NOMO-1 treated with DMSO at 0.1 percent for 48 hours (cell line): ENCODE data around the gene GPC2.
"Not testable (repeated sequence)": the region's sequence is repeated elsewhere in the genome, so short reads cannot be mapped to it uniquely, and the experiment has no call there.

Source experiments
- DNase-seq: peaks from one replicate; lab custom pipeline; 2025; ENCODE audit not compliant: unreplicated experiment; lab: John Stamatoyannopoulos, UW

The GPC2 gene

DNA sequence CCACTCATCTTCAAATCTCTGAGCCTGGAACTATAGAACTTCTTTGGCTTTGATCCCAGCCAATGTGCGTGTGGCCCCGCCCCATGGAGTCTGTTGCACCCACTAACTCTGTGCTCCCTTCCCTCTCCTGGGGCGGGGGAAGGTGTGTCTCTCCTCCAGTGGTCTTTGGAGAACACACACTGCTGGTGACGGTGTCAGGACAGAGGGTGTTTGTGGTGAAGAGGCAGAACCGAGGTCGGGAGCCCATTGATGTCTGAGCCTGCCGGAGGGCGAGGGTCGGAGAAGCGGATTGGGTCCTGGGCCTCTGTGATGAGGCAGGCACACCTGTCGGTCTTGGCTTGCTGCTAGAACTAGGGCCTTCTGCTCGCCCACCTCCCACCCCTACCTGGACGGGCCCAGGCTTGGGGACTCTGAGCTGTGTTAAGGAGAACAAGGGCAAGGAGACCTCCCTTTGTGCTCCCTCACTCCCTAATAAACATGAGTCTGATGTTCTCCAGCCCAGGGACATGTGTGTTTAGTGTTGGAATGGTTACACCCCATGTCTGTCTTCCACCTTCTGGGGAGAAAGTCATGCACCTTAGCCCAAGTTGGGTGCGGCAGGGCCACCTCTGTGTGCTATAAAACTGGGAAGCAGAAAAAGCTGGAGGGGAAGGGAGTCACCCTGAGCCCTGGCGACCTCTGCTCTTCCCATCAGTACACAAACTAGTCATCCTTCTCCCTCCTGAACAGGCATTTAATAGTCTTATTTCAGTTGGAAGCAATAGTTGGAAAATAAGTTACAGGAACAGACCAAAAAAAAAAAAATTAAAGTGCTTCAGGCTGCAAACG, 23.3 kb downstream of the GPC2 start:
- no peak for DNase-seq

DNA sequence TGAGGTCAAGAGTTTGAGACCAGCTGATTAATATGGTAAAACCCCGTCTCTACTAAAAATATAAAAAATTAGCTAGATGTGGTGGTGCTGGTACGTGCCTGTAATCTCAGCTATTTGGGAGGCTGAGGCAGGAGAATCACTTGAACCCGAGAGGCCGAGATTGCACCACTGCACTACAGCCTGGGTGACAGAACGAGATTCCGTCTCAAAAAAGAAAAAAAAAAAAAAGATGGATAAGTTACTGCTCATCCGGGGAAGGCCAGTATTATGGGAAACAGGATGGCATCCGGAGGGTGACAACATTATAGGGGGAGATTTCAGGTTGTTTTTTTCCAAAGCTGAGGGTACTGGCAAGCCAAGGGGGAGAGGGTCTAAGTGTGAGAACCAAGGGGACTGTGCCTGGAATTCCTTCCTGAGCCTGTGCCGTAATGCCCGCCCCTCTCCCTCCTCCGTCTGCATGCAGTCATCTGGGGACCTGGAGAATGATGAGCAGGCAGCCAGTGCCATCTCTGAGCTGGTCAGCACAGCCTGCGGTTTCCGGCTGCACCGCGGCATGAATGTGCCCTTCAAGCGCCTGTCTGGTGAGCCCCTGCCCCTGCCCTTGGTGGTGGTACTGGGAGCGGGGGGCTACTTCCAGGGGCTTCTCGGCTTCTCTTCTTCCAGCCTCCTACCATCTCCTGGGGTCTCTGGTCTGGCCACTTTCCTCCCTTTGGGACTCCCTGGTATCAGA, 24.1 kb downstream of the GPC2 start:
- no peak for DNase-seq

GRCh38 chr7:100152404-100152803, 24.8 kb downstream of the GPC2 start:
- DNase-seq: peak; percentile 98

DNA sequence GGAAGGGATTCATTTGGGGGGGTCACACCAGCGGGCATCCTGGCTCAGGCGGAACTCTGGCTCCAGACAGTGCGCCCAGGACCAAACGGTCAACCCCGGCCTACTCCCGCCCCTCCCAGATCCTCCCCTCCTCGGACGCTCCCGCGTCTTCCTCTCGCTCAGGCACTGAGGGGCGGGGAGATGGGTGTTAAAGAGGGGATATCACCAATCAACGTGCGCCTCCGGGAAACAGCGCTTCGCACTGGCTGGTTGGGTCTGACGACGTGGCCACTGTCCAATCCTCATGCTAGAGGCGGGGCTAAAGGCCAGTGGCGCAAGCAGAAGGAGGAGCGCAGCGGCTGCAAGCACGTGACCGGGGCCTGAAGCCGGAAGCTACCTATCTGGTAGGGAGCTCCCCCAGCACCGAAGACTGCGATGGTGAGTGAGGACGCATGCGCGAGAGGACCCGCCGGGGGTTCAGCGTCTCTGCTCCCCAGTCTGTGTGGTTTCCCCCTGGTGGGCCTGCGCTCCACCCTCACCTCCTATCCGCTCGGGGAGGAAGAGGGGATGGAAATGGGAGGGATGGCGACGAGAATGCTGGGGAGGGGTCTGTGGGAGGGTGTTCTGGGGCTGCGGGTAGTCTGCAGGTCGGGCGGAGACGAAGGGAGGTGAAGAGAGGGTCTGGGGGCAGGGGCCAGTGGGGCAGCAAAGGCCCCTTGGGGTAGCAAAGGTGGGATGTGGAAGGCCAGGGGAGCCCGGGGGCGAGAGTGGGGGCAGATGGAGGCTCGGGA, 28.4 kb downstream of the GPC2 start, which contains the start of gene LAMTOR4:
Gene LAMTOR4 (plus strand): TSS at position 360 of the 770 bp plus-strand sequence. CDS start 55 bp downstream, at position 415.
- DNase-seq: peak; percentile 100

DNA sequence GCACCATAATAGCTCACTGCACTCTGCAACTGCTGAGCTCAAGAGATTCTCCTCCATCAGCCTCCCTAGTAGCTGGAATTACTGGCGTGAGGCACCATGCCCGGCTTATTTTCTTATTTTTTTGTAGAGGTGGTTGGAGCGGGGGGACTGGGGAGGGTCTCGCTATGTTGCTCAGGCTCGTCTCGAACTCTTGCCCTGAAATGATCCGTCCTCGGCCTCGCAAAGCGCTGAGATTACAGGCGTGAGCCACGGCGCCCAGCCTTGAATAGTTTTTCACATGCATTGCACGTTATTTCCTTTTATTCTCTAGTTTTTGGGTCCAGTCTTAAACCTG, 29.0 kb downstream of the GPC2 start:
- DNase-seq: no peak

DNA sequence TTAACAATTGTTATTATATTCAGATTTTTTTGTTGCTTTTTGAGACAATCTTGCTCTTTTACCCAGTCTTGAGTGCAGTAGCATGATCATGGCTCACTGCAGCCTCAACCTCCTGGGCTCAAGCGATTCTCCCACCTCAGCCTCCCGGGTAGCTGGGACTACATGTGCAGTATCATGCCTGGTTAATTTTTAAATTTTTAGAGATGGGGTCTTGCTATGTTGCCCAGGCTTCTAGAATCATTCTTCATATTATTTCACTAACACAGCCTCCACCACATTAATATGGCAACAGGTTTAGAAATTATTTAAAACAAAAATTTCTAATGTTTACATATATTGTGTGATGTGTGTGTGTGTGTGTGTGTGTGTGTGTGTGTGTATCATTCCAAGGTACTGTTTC, 29.9 kb downstream of the GPC2 start:
- no peak for DNase-seq

DNA sequence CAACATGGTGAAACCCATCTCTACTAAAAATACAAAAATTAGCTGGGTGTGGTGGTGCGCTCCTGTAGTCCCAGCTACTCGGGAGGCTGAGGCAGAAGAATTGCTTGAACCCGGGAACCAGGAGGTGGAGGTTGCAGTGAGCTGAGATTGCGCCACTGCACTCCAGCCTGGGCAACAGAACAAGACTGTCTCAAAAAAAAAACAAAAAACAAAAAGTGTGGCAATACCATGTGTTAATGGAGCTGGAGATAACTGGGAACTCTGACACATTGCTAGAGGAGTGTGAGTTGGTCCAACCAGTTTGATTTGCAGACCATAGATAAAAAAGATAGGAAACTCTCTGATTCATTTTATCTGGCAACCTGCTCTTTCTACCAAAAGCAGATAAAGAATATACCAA, 30.8 kb downstream of the GPC2 start:
- not testable (repeated sequence) for DNase-seq

- no peak for DNase-seq
Measured at GRCh38 chr7:100142461-100142860, 34.7 kb downstream of the GPC2 start.

GRCh38 chr7:100141555-100141949, 35.6 kb downstream of the GPC2 start:
- peak; percentile 94 for DNase-seq

GRCh38 chr7:100137851-100138760, 39.1 kb downstream of the GPC2 start:
- DNase-seq: no peak

GRCh38 chr7:100132697-100133151, 44.5 kb downstream of the GPC2 start:
- DNase-seq: peak; percentile 82

DNA sequence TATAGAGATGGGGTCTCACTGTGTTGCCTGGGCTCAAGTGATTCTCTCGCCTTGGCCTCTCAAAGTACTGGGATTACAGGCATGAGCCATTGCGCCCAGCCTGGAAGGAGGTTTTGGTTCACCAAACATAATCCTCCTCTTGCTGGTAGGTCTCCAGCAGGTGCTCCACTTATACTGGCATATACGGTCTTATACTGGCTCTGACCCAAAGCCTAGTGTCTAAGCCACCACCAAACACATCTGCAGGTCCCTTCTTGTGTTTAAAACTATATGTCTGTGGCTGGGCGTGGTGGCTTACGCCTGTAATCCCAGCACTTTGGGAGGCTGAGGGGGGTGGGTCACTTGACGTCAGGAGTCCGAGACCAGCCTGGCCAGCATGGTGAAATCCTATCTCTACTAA, 45.1 kb downstream of the GPC2 start:
- no peak for DNase-seq

- peak; percentile 69 for DNase-seq
Measured at GRCh38 chr7:100130608-100131453, 46.4 kb downstream of the GPC2 start.

DNA sequence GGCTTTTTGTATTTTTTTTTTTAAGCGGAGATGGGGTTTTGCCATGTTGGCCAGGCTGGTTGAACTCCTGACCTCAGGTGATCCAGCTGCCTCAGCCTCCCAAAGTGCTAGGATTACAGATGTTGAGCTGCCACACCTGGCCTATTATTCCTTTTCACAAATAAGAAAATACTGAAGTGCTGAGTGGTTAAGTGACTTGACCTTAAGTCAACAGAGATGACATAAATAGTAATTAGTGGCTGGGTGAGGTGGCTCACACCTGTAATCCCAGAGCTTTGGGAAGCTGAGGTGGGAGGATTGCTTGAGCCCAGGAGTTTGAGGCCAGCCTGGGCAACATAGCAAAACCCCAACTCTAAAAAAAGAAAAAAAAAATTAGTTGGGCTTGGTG, 47.0 kb downstream of the GPC2 start:
- DNase-seq: not testable (repeated sequence)

GRCh38 chr7:100128637-100128963, 48.6 kb downstream of the GPC2 start:
- no peak for DNase-seq

GRCh38 chr7:100127866-100128636, 49.1 kb downstream of the GPC2 start:
- DNase-seq: peak; percentile 27

DNA sequence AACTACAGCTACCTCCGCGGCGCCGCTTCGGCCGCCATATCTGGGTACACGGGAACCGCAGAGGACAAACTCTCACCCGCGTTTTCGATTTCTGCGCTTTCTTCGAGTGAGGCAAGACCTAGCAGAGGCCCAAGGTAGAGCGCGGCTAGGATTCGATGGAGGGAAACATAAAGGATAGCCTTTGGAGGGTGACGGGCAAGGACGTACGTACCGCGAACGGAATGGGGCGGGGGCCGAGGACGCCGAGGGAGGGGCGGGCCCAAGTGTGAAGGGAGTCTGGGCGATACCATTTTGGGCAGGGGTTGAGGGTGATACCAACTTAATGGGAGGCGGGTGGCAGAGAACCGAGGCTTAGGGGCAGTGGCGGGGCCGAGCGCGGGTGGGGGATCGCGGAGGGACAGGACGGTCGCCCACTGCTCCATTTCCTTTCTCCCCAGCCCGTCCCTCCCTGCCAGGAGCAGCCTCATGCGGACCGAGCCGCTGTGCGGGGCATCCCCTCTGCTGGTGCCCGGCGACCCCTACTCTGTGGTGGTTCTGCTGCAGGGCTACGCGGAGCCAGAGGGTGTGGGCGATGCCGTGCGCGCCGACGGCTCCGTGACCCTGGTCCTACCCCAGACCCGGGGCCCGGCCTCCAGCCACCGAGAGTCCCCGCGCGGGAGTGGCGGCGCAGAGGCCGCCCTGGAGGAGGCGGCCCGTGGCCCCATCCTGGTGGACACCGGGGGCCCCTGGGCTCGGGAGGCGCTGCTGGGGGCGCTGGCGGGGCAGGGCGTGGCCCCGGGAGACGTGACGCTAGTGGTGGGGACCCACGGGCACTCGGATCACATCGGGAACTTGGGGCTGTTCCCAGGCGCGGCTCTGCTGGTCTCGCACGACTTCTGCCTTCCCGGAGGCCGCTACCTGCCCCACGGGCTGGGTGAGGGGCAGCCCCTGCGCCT, 50.0 kb downstream of the GPC2 start, which contains the start of gene MBLAC1:
Gene MBLAC1 (plus strand): TSS at position 37 of the 935 bp plus-strand sequence. CDS start 429 bp downstream, at position 466.
- DNase-seq: peak; percentile 92
